Natural killer cell treated with Interleukin-12 subunit alpha and Interleukin-12 subunit beta and Interleukin-15 and Interleukin-18, amount 100 ng/mL, for 72 hours (primary cell): ENCODE data around the gene C11orf24. TPM values are rescaled to one million over a fixed set of nuclear protein-coding genes. Genes with fewer than 3 reads are reported as not detected.

Experiments
- ATAC-seq, 2 donors: fragments of 150-1000 bp; cut with Tn5 transposase in 1 of 2; sonication (Bioruptor Pico), chemical (Tn5 transposase) in 1 of 2; 2 replicates each; pipeline ENCODE4 v1.10.0; 2021
- DNase-seq: peaks from one replicate; pipeline ENCODE4 v3.0.0; 2022; ENCODE audit warnings: low spot score
- H3K27ac Mint-ChIP-seq, 2 donors: 1 replicate in 1 of 2; 2 replicates in 1 of 2; pipeline ENCODE4 v1.8.0; 2022; ENCODE audit warnings: mixed read lengths in 2 of 2, mild to moderate bottlenecking in 1 of 2, moderate library complexity in 1 of 2
- H3K27me3 Mint-ChIP-seq, 2 donors: 1 replicate in 1 of 2; 2 replicates in 1 of 2; pipeline ENCODE4 v1.8.0; 2022; ENCODE audit warnings: mixed read lengths in 2 of 2
- H3K36me3 Mint-ChIP-seq: one replicate; pipeline ENCODE4 v1.8.0; 2022; ENCODE audit warnings: mixed read lengths
- H3K4me1 Mint-ChIP-seq, 2 donors: 1 replicate in 1 of 2; 2 replicates in 1 of 2; pipeline ENCODE4 v1.8.0; 2022; ENCODE audit warnings: low read depth in 2 of 2, mixed read lengths in 2 of 2, mild to moderate bottlenecking in 1 of 2
- H3K4me3 Mint-ChIP-seq: one replicate; pipeline ENCODE4 v1.8.0; 2022; ENCODE audit warnings: mixed read lengths
- H3K9me3 Mint-ChIP-seq: 2 replicates; pipeline ENCODE4 v1.8.0; 2022; ENCODE audit warnings: mixed read lengths
- total RNA-seq, 2 donors: library from RNA; stranded (reverse); gene quantifications; one replicate each; pipeline ENCODE4 v1.2.3, GENCODE V29; 2022

Gene C11orf24
- total RNA-seq, result 10 to 100 TPM; 43.0 to 64.8 TPM

GRCh38 chr11:68271781-68272608, at the start of gene C11orf24:
Gene C11orf24 (minus strand): TSS chr11:68271973. CDS start chr11:68263767, 8,206 bp downstream.
- Mint-ChIP-seq H3K9me3 (no peaks in the 10 kb centered on the region), H3K4me1 (peaks cover 29 to 31% of the 10 kb centered on the region in 2 donors), H3K4me3 (peak within 1 kb of the TSS; percentile 89), H3K27ac (peak within 1 kb of the TSS; percentile 88 to 93), H3K36me3 (peaks cover 4% of the 10 kb centered on the region), H3K27me3 (no peaks in the 10 kb centered on the region)
- ATAC-seq, result peak; percentile 94 to 97
- peak; percentile 98 for DNase-seq

- DNase-seq (no peak), ATAC-seq (no peak)
- H3K27ac Mint-ChIP-seq, result no peak overlapping the region
- peaks cover 14 to 27% of the 10 kb centered on the region in 2 donors for H3K27me3 Mint-ChIP-seq
- H3K9me3 Mint-ChIP-seq, result no peaks in the 10 kb centered on the region
- peaks cover 8 to 9% of the 10 kb centered on the region in 2 donors for H3K4me1 Mint-ChIP-seq
- H3K4me3 Mint-ChIP-seq, result no peak overlapping the region
- no peaks in the 10 kb centered on the region for H3K36me3 Mint-ChIP-seq
Observed at GRCh38 chr11:68317147-68317785, 45.5 kb upstream of the C11orf24 start.

GRCh38 chr11:68315171-68315920, 43.6 kb upstream of the C11orf24 start:
- peaks cover 9 to 11% of the 10 kb centered on the region in 2 donors for H3K4me1 Mint-ChIP-seq
- H3K4me3 Mint-ChIP-seq, result no peak overlapping the region
- H3K27ac Mint-ChIP-seq, result no peak overlapping the region
- no peaks in the 10 kb centered on the region for H3K36me3 Mint-ChIP-seq
- peaks cover 24 to 30% of the 10 kb centered on the region in 2 donors for H3K27me3 Mint-ChIP-seq
- no peak for DNase-seq
- H3K9me3 Mint-ChIP-seq, result no peaks in the 10 kb centered on the region
- no peak for ATAC-seq

- ATAC-seq, result no peak
- Mint-ChIP-seq H3K4me1 (peaks cover 9 to 11% of the 10 kb centered on the region in 2 donors), H3K36me3 (no peaks in the 10 kb centered on the region), H3K4me3 (peak overlapping the region; percentile 76), H3K27ac (no peak overlapping the region), H3K9me3 (no peaks in the 10 kb centered on the region), H3K27me3 (peaks cover 24 to 28% of the 10 kb centered on the region in 2 donors)
- DNase-seq, result no peak
Observed at GRCh38 chr11:68314203-68315170, 42.7 kb upstream of the C11orf24 start.

GRCh38 chr11:68313574-68314202, 41.9 kb upstream of the C11orf24 start:
- Mint-ChIP-seq H3K27ac (no peak overlapping the region), H3K27me3 (peaks cover 24 to 27% of the 10 kb centered on the region in 2 donors), H3K9me3 (no peaks in the 10 kb centered on the region), H3K4me1 (peaks cover 9 to 11% of the 10 kb centered on the region in 2 donors), H3K36me3 (no peaks in the 10 kb centered on the region), H3K4me3 (peak overlapping the region; percentile 76)
- DNase-seq (no peak), ATAC-seq (no peak)

- Mint-ChIP-seq H3K9me3 (no peaks in the 10 kb centered on the region), H3K4me3 (peak overlapping the region; percentile 76), H3K27me3 (peaks cover 24 to 27% of the 10 kb centered on the region in 2 donors), H3K4me1 (peaks cover 9 to 11% of the 10 kb centered on the region in 2 donors), H3K36me3 (no peaks in the 10 kb centered on the region), H3K27ac (no peak overlapping the region)
- ATAC-seq (peak; percentile 38 to 43), DNase-seq (no peak)
Observed at GRCh38 chr11:68312780-68313573, 41.2 kb upstream of the C11orf24 start.

- ATAC-seq, result peak; percentile 58 to 67
- Mint-ChIP-seq H3K9me3 (no peaks in the 10 kb centered on the region), H3K4me3 (peak within 1 kb of the TSS; percentile 76), H3K27ac (no peak within 1 kb of the TSS), H3K36me3 (no peaks in the 10 kb centered on the region), H3K27me3 (peaks cover 24 to 27% of the 10 kb centered on the region in 2 donors), H3K4me1 (peaks cover 9 to 11% of the 10 kb centered on the region in 2 donors)
- no peak for DNase-seq
Observed at GRCh38 chr11:68312117-68312779, 40.5 kb upstream of the C11orf24 start, which contains the start of gene LRP5. Gene LRP5 (plus strand): TSS chr11:68312591. CDS start chr11:68312715, 124 bp downstream.

GRCh38 chr11:68311160-68312116, 39.7 kb upstream of the C11orf24 start:
- no peak for ATAC-seq
- Mint-ChIP-seq H3K4me1 (peaks cover 9 to 11% of the 10 kb centered on the region in 2 donors), H3K4me3 (peak overlapping the region; percentile 63), H3K27me3 (peaks cover 24 to 25% of the 10 kb centered on the region in 2 donors), H3K36me3 (no peaks in the 10 kb centered on the region), H3K27ac (no peak overlapping the region), H3K9me3 (no peaks in the 10 kb centered on the region)
- DNase-seq, result no peak

- H3K4me1 Mint-ChIP-seq, result peaks cover 9 to 16% of the 10 kb centered on the region in 2 donors
- no peak for ATAC-seq
- peaks cover 18 to 24% of the 10 kb centered on the region in 2 donors for H3K27me3 Mint-ChIP-seq
- no peak overlapping the region for H3K4me3 Mint-ChIP-seq
- no peak overlapping the region for H3K27ac Mint-ChIP-seq
- DNase-seq, result no peak
- H3K36me3 Mint-ChIP-seq, result no peaks in the 10 kb centered on the region
- no peaks in the 10 kb centered on the region for H3K9me3 Mint-ChIP-seq
Observed at GRCh38 chr11:68309621-68310185, 37.9 kb upstream of the C11orf24 start.

GRCh38 chr11:68308068-68308467, 36.3 kb upstream of the C11orf24 start:
- H3K4me3 Mint-ChIP-seq, result no peak overlapping the region
- no peak for ATAC-seq
- no peaks in the 10 kb centered on the region for H3K9me3 Mint-ChIP-seq
- H3K27me3 Mint-ChIP-seq, result peaks cover 8 to 13% of the 10 kb centered on the region in 2 donors
- peaks cover 0 to 7% of the 10 kb centered on the region in 2 donors for H3K4me1 Mint-ChIP-seq
- H3K36me3 Mint-ChIP-seq, result no peaks in the 10 kb centered on the region
- DNase-seq, result no peak
- H3K27ac Mint-ChIP-seq, result no peak overlapping the region
